Peyer's patch (tissue), 4 donors: ENCODE measurements around the gene LRTM2. TPM values are rescaled to one million over a fixed set of nuclear protein-coding genes. Genes with fewer than 3 reads are reported as not detected.

ENCODE experiments used
- DNase-seq, 3 donors: peaks; one replicate each; pipeline ENCODE4 v3.0.0-alpha.2; 2017 to 2019
- H3K27ac ChIP-seq, 4 donors: fragments of 200-600 bp; sonication (generic); one replicate each; pipeline ENCODE4 v1.5.1; 2016 to 2019
- H3K27me3 ChIP-seq, 2 donors: fragments of 200-600 bp; sonication (generic); one replicate each; pipeline ENCODE4 v1.5.1; 2019
- H3K36me3 ChIP-seq, 3 donors: fragments of 200-600 bp; sonication (generic); one replicate each; pipeline ENCODE4 v1.5.1; 2016 to 2019
- H3K4me1 ChIP-seq, 4 donors: fragments of 200-600 bp; sonication (generic); one replicate each; pipeline ENCODE4 v1.5.1; 2016 to 2019
- H3K4me3 ChIP-seq, 4 donors: fragments of 200-600 bp; sonication (generic); 1 replicate in 3 of 4; 2 replicates in 1 of 4; pipeline ENCODE4 v1.5.1; 2016 to 2019; ENCODE audit warnings: mild to moderate bottlenecking in 1 of 4
- H3K9me3 ChIP-seq, 4 donors: fragments of 200-600 bp; sonication (generic); one replicate each; pipeline ENCODE4 v1.5.1; 2016 to 2019; ENCODE audit warnings: mild to moderate bottlenecking in 1 of 4
- POLR2A ChIP-seq, 2 donors: fragments of 450-650 bp; IDR thresholded peaks; one replicate each; pipeline ENCODE4 v1.5.1; 2017; ENCODE audit warnings: antibody characterized with exemption in 2 of 2, mild to moderate bottlenecking in 2 of 2, moderate library complexity in 2 of 2
- total RNA-seq, 4 donors: library from RNA; depleted of rRNA; stranded (reverse); fragments of >200 nt; gene quantifications; one replicate each; pipeline ENCODE4 v1.1.0, GENCODE V29; 2016
- TF ChIP-seq, protein P1 (sequence below), 6 experiments: fragments of 450-650 bp in 4 of 6; fragments of 200-600 bp in 2 of 6; sonication (generic) in 1 of 6; IDR thresholded peaks; one replicate each; pipeline ENCODE4 v1.5.1; 2017 to 2019; ENCODE audit warnings: antibody characterized with exemption in 6 of 6, mild to moderate bottlenecking in 3 of 6, moderate library complexity in 1 of 6

LRTM2 gene
- total RNA-seq, 4 donors from 2014 or later, result not detected

DNA sequence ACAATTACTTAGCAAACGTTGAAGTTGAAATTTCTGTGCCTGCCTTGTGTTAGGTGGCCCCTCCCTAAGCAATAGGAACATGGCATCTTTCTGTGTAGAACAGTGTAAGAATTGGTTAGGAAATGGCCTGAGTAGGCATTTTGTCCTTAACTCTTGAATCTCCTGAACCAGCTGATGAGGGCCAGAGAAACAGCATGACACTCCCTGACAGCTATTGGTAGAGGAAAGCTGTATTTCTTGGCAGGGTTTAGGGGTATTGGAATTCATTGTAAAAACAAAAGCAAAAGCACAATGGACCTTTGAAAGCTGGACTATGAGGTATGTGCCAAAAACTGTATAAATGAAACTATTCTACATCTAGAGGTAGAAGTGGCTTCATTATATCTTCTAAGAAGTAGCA, 40.6 kb upstream of the LRTM2 start:
- Histone ChIP-seq H3K4me3 (no peak overlapping the region), H3K27me3 (no peaks in the 10 kb centered on the region), H3K27ac (no peak overlapping the region), H3K4me1 (no peaks in the 10 kb centered on the region), H3K36me3 (peaks cover 0 to 4% (median 0%) of the 10 kb centered on the region in 3 donors), H3K9me3 (no peaks in the 10 kb centered on the region)
- no peak for DNase-seq
- TF ChIP-seq, protein P1, sequence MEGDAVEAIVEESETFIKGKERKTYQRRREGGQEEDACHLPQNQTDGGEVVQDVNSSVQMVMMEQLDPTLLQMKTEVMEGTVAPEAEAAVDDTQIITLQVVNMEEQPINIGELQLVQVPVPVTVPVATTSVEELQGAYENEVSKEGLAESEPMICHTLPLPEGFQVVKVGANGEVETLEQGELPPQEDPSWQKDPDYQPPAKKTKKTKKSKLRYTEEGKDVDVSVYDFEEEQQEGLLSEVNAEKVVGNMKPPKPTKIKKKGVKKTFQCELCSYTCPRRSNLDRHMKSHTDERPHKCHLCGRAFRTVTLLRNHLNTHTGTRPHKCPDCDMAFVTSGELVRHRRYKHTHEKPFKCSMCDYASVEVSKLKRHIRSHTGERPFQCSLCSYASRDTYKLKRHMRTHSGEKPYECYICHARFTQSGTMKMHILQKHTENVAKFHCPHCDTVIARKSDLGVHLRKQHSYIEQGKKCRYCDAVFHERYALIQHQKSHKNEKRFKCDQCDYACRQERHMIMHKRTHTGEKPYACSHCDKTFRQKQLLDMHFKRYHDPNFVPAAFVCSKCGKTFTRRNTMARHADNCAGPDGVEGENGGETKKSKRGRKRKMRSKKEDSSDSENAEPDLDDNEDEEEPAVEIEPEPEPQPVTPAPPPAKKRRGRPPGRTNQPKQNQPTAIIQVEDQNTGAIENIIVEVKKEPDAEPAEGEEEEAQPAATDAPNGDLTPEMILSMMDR (IDR thresholded peaks at IDR 0.05), result no peak
- TF ChIP-seq POLR2A (IDR thresholded peaks at IDR 0.05), result no peak

DNA sequence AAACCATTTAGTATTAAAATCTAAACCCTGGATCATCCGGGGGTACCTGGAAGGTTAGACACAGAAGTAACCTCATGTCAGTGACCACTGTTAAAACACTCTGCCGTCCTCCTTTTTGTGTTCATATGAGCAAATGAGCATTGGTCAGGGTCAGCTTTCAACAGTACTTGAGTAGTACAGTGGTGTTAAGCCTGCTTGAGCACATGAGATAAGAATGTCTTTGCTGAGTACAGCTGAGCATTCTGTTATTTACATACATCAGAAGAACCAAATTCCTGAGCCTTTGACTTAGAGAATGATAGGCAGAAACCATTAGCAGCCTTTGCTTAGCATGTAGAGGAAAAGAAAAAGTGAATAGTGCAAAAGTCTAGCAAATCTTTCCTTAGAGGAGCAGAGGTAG, 38.6 kb upstream of the LRTM2 start:
- no peak overlapping the region for H3K4me3 ChIP-seq
- TF ChIP-seq, protein P1 (IDR thresholded peaks at IDR 0.05), result no peak
- TF ChIP-seq POLR2A (IDR thresholded peaks at IDR 0.05), result no peak
- no peaks in the 10 kb centered on the region for H3K27me3 ChIP-seq
- no peak overlapping the region for H3K27ac ChIP-seq
- no peaks in the 10 kb centered on the region for H3K4me1 ChIP-seq
- no peaks in the 10 kb centered on the region for H3K9me3 ChIP-seq
- peaks cover 0 to 17% (median 0%) of the 10 kb centered on the region in 3 donors for H3K36me3 ChIP-seq
- DNase-seq, result no peak

DNA sequence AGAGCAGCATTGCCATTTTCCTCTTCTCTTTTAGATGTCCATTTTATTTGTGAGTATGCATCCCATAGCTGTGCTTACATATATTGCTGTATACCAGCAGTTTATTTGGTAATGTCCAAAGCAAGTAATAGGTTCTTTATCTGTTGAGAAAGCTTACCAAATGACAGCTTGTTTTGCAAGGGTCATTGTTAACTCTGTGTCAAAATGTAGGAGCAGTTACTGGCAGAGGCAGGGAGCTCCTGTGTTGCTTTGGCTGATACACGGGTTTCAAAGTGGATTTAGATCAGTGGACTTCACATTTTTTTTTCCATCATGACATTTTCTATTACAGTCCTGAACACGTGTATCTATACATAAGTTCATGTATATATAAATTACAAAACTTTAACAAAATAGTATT, 38.1 kb upstream of the LRTM2 start:
- no peaks in the 10 kb centered on the region for H3K27me3 ChIP-seq
- peaks cover 0 to 21% (median 0%) of the 10 kb centered on the region in 3 donors for H3K36me3 ChIP-seq
- no peak overlapping the region for H3K4me3 ChIP-seq
- no peaks in the 10 kb centered on the region for H3K4me1 ChIP-seq
- H3K9me3 ChIP-seq, result no peaks in the 10 kb centered on the region
- TF ChIP-seq POLR2A (IDR thresholded peaks at IDR 0.05), result no peak
- TF ChIP-seq, protein P1 (IDR thresholded peaks at IDR 0.05), result no peak
- no peak for DNase-seq
- H3K27ac ChIP-seq, result no peak overlapping the region

DNA sequence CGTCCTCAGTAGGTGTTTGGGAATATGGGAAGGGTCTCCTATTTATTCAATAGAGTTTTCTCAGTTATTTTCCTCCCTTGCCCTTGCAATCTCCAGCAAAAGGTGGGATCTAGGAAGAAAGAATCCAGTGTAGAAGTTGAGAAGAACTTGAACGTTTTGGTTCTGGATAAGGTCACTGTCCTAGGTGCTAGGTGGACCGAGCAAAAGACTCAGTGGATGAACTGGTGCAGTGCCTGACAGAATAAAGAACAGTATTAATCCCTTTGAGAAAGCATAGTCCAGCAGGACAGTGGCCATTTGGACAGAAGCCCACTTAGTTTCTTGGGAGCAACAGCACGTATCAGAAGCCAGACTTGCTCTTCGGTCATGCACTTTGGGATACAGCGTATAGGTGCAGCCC, 32.7 kb upstream of the LRTM2 start:
- peaks cover 0 to 7% (median 2%) of the 10 kb centered on the region in 4 donors for H3K4me1 ChIP-seq
- H3K27ac ChIP-seq, result no peak overlapping the region
- H3K27me3 ChIP-seq, result no peaks in the 10 kb centered on the region
- TF ChIP-seq, protein P1 (IDR thresholded peaks at IDR 0.05), result no peak
- no peak for TF ChIP-seq POLR2A (IDR thresholded peaks at IDR 0.05)
- H3K36me3 ChIP-seq, result peaks cover 0 to 18% (median 0%) of the 10 kb centered on the region in 3 donors
- no peak for DNase-seq
- no peaks in the 10 kb centered on the region for H3K9me3 ChIP-seq
- H3K4me3 ChIP-seq, result no peak overlapping the region

DNA sequence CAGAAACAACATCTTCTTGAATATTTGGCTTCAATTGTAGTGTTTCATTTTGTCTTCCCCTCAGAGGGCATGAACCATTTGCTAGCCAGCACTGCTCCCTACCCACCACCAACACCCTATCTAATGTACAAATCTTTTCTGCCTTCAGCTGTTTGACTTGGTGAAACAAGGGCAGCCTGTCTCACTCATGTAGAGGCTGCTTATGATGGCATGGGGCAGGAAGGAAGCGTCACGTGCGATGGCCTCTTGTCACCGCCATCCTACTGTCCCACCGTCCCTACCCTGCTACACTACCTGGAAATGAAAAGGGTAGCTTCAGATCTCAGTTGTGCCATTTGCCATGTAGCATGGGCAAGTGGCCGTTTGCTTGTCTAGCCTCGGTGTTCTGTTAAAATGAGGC, 29.9 kb upstream of the LRTM2 start:
- no peaks in the 10 kb centered on the region for H3K27me3 ChIP-seq
- H3K27ac ChIP-seq, result no peak overlapping the region
- peak in 1 of 3 donors; percentile 43 for DNase-seq
- no peak overlapping the region for H3K4me3 ChIP-seq
- peaks cover 0 to 7% (median 5%) of the 10 kb centered on the region in 4 donors for H3K4me1 ChIP-seq
- H3K36me3 ChIP-seq, result peaks cover 0 to 18% (median 0%) of the 10 kb centered on the region in 3 donors
- H3K9me3 ChIP-seq, result no peaks in the 10 kb centered on the region
- TF ChIP-seq, protein P1 (IDR thresholded peaks at IDR 0.05), result no peak
